HG02642 (cell line): Measurements from ENCODE around the gene TPRX1.
"Not testable (repeated sequence)": the region's sequence is repeated elsewhere in the genome, so short reads cannot be mapped to it uniquely, and the experiment has no call there.

Experiments
- ATAC-seq: cut with Tn5 transposase; IDR thresholded peaks from one replicate; pipeline ENCODE4 v1.9.1; 2021; ENCODE audit warnings: mild to moderate bottlenecking; ENCODE audit not compliant: unreplicated experiment, poor library complexity

TPRX1 gene, protein sequence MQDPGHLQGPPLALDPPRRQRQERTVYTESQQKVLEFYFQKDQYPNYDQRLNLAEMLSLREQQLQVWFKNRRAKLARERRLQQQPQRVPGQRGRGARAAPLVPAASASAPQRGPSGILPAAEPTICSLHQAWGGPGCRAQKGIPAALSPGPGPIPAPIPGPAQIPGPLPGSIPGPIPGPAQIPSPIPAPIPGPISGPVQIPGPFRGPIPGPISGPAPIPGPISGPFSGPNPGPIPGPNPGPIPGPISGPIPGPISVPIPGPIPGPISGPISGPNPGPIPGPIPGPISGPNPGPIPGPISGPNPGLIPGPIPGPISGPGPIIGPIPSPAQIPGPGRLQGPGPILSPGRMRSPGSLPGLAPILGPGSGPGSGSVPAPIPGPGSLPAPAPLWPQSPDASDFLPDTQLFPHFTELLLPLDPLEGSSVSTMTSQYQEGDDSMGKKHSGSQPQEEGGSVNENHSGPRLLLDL

DNA sequence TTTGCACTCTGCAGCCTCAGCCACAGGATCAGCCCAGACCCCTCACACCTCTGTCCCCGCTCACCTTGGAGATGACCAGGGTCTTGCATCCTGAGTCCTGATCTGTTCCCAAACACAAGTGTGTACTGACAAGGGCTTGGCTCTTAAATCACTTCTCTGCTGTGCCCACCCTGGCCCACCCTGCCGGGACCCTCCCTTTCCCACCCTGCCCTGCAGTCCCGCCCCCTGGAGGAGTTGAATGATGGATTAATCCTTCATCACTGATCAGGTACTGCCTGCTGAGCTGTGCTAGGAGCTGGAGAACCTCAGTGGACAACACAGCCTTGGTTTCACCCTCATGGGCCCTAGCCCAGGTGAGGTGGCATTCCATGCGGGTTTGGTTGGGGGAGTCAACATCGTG, at the start of gene TPRX1:
Gene TPRX1, minus strand, starts transcription at position 101 of the 400 bp plus-strand sequence. Its CDS starts 12 bp downstream, at position 89.
- not testable (repeated sequence) for ATAC-seq

DNA sequence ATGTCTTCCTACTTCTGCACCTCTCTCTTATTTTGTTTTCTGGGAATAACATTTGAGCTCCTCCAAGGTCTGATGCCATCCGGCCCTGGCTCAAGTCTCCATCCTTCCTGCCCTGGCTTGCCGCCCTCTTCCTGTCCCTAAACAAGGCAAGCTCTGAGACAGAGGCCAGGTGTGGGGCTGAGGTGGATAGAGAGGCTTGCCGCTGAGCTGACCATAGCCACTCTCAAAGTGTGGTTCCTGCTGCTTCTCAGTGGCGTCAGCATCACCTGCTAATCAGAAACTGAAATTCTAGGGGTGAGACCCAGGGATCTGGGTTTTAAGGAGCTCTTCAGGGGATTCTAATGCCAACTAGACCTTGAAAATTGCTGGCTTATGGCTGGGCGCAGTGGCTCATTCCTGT, 48.7 kb upstream of the TPRX1 start:
- no peak for ATAC-seq

DNA sequence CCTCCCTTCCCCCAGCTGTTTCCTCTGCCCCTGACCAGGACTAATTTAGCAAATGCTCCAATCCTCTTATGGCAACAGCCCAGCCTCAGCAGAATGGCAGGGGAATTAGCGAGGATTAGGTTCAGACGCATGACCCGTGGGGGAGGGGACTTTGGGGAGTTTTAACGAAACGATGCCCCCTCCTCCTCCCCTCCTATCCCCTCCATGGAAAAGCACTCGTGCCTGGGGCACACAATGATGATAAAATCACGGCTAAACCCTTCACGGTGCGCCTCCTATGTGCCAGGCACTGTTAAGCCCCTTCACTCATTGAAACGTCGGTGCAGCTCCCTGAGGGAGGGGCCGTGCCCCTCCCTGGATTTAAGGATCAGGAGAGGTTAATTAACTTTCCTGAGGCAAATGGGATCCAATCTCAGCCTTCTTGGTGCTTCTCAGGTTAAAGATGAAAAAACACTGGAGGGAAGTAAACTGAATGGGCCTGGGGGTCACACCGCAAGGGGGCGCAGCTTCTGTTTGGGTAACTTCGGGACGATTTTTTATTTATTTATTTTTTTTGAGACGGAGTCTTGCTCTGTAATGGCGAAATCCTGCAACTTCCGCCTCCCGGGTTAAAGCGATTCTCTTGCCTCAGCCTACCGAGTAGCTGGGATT, 44.6 kb upstream of the TPRX1 start:
- ATAC-seq, result no peak

DNA sequence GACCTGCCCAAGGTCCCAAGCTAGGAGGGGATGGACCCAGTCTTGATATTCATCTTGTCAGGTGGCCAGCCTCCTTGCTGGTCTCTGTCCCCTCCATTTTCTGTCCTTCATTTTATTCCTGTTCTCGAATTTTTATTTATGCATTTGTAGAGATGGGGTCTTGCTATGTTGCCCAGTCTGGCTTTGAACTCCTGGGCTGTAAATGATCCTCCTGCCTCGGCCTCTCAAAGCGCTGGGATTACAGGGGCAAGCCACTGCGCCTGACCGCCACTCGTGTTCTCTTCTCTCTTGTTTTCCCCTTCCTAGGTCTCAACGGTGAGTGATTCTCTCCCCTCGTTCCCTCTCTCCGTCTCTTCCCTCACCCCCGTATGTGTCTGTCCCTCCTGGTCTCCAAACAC, 44.1 kb upstream of the TPRX1 start:
- no peak for ATAC-seq

DNA sequence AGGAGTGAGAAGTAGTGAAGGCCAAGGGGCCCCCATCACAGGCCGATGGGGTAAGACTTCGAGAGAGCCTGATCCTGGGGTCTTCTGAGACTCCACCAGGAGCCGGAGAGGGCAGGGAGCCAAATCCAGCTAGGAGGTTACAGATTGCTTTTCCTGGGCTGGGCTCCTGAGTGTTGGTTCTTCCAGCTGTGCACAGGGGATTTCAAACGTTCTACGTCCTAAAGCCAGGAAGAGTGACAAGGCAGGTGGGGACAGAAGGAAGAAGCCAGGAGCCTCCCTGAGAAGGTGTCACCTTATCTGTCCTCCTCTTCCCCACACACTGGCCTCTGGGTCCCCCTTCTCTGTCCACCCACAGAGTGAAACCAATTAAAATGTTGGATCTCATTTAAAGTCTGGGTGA, 38.6 kb upstream of the TPRX1 start:
- ATAC-seq, result no peak

DNA sequence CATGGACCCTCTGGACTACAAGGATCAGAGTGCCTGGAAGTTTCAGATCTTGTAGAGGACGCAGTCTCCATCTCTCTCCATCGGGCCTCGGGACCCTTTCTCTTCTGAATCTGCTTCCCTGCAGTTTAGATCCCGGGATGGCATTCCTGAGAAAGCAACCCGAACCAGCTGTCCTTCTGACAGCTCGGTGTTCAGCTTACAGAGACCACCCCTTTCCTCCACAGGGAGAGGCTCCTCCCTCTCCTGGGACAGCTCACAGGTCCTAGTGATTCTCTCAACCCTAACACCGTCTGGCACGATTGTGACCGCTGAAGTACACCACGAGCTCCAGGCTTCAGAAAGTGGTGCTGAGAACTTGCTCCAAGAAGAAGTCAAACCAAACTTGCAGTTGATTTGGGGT, 35.6 kb upstream of the TPRX1 start:
- ATAC-seq, result no peak

DNA sequence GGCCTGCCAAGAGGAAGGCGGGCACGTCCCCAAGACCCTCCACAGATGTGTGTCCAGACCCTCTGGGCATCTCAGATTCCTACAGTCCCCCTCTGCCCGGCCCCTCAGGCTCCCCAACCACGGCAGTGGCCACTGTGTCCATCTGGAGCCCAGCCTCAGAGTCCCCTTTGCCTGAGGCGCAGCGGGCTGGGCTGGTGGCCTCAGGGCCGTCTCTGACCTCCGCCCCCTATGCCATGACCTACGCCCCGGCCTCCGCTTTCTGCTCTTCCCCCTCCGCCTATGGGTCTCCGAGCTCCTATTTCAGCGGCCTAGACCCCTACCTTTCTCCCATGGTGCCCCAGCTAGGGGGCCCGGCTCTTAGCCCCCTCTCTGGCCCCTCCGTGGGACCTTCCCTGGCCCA, 35.1 kb upstream of the TPRX1 start:
- no peak for ATAC-seq

DNA sequence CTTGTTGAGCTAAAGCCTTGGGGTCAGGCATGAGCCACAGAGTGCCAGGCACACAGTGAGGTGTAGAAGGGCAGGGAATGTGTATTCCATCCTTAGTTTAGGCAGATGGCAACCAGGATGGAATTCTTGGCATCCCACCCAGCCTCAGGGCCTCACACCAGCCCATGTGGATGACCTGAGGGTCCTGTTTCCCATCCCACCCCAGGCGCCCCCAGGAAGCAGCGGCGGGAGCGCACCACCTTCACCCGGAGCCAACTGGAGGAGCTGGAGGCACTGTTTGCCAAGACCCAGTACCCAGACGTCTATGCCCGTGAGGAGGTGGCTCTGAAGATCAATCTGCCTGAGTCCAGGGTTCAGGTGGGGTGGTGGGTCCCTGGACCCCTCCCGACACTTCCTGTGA, 31.7 kb upstream of the TPRX1 start:
- no peak for ATAC-seq

DNA sequence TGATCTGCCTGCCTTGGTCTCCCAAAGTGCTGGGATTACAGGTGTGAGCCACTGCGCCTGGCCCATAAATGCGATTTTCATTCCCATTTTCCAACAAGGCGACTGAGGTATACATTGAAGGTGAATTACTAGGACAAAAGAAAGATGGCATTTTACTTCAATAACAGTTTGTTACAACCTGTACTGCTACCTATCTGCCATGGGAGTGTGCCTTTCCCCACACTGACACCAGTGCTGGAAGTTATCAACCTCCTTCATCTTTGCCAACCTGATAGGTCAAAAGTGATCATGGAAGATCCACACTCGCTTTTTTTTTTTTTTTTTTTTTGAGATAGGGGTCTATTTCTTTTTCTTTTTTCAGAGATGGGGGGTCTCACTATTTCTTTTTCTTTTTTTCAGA, 28.4 kb upstream of the TPRX1 start:
- ATAC-seq, result no peak

DNA sequence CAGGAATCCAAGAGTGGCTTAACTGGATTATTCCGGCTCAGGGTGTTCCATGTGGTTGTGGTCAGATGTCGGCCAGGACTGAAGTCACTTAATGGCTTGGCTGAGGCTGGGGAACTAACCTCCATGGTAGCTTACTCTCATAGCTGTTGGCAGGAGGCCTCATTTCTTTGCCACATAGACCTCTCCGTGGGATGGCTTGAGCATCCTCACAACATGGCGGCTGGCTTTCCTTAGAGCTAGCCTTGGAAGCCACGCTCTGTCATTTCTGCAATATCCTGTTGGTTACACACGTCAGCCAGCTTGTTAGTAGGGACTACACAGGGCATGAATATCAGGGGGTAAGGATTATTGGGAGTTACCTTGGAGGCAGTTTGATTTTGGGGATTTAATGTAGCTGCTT, 22.4 kb upstream of the TPRX1 start:
- ATAC-seq, result no peak

DNA sequence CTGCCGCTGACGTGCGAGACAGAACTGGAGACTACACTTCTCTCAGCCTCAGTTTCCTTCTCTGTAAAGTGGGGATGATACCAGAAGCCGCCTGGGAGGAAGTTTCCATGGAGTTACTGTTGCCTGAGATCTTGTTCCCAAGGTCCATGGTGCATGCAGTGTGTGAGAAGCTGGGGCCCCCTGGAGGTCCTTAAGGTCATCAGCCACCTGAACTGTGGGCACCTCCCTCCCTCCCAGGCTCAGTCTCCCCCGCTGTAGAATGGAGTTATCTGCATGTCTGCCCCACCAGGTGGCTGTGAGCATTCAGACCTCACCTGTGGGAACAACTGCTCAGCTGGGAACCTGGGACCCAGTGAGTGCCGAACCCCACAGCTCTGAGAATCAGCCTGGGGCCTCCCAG, 20.0 kb upstream of the TPRX1 start:
- ATAC-seq, result no peak

DNA sequence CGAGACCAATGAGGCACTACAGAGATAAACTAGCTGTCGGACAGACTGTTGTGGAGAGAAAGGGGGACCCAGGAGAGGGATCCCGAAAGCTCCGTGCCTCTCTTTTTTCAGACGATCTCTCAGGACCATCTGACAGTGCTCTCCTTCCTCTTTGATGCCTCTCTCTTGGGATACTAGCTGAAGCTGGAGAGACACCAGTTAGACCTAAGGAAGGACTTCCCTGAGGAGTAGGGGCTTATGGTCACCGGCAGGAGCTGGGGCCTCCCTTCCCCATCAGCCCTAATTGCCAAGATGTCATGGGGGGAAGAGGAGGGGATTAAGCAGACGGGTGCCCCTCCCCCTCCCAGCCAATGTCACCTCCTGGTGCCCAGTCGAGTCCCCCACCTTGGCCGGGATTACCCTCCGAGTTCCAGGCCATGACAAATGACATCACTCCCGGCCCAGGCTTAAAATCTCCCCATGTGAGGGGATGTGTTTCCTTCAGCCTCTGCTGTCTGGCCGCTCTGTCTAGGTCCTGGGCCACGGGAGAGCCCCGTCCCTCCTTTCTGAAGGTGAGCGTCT, 17.2 kb upstream of the TPRX1 start, which contains the start of gene CRX:
Gene CRX, plus strand, starts transcription at position 478 of the 561 bp plus-strand sequence. CDS start 12,507 bp downstream, outside the sequence.
- no peak for ATAC-seq

DNA sequence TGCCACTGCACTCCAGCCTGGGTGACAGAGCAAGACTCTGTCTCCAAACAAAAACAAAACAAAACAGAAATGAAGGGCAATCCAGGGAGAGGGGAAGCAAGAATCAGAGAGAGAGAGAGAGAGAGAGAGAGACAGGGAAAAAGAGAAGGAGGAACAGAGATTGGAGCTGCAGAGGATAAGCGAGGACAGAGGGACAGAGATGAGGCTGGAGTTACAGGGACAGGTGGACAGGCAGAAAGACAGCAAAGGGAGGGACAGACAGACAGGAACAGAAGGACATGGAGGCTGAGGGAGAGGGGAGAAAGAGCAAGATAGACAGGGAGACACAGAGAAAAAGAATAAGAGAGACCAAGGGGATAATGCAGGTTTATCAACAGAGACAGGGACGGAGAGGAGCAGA, 16.1 kb upstream of the TPRX1 start:
- no peak for ATAC-seq

DNA sequence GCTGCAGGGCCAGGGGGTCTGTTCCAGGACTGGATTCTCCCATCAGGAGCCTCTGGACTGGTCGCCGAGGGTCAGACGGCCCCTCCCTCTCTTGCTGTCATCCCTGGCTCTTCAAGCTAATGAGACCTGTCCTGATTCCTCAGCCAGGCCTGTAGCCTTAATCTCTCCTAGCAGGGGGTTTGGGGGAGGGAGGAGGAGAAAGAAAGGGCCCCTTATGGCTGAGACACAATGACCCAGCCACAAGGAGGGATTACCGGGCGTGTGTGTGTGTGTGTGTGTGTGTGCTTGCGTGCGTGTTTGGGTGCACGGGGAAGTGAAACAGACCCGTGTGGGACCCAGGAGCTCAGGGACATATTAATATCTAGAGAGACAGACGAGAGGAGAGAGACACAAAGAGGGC, 15.5 kb upstream of the TPRX1 start:
- ATAC-seq, result no peak

DNA sequence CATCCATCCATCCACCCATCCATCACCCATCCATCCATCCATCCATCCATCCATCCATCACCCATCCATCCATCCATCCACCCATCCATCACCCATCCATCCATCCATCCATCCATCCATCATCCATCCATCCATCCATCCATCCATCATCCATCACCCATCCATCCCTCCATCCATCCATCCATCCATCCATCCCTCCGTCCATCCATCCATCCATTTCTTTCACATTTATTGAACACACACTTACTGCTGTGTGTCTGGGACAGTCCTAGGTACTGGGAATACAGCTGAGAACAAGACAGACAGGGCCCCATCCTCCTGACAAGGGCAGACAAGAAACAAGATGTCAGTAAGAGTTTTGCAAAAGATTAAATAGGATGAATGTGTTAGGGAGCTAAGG, 13.9 kb upstream of the TPRX1 start:
- ATAC-seq, result not testable (repeated sequence)

DNA sequence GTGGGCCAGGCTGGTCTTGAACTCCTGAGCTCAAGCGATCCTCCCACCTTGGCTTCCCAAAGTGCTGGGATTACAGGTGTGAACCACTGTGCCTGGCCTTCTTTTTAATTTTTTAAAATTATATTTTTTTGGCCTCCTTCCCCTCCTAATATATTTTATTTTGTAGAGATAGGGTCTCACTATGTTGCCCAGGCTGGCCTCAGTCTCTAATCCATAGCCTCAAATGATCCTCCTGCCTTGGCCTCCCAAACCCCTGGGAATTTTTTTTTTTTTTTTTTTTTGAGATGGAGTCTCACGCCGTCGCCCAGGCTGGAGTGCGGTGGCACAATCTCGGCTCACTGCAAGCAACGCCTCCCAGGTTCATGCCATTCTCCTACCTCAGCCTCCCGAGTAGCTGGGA, 11.9 kb upstream of the TPRX1 start:
- ATAC-seq, result not testable (repeated sequence)

DNA sequence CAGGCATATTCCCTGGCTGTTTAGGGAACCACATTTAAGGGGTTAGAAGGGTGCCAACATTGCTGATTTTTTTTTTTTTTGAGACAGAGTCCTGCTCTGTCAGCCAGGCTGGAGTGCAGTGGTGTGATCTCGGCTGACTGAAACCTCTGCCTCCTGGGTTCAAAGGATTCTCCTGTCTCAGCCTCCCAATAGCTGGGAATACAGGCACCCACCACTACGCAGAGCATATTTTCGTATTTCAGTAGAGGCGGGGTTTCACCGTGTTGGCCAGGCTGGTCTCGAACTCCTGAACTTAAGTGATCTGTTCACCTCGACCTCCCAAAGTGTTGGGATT, 9.6 kb upstream of the TPRX1 start:
- no peak for ATAC-seq

DNA sequence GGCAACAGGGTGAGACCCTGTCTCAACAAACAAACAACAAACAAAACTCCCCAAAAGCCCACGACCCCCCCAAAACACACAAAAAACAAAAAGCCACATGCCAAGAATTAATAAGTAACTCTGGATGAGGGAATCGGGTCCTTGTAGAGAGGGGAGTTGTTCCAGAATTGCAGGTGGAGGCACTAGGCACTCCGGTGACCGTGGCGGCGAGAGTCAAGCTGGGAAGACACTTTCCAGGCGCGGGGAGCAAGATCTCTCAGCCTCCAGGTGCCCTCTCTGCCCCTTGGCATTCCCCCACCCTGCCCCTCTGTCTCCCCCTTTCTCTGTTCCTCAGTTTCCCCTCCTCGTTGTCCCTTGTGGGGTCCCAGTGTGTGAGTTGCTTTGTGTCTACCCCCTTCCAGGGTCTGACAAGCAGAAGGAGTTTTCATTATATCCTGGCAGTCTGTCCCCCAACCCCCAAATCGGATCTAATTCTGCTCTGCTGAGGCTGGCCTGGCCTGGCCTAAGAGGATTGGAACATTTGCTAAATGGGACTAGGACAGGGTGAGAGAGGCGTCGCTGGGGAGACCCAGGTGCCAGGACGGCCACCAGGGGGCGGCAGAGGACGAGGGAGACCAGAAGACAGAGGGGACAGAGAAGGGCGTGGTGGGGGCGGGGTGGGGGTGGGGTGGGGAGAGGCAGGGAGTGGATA, 9.1 kb upstream of the TPRX1 start:
- no peak for ATAC-seq

DNA sequence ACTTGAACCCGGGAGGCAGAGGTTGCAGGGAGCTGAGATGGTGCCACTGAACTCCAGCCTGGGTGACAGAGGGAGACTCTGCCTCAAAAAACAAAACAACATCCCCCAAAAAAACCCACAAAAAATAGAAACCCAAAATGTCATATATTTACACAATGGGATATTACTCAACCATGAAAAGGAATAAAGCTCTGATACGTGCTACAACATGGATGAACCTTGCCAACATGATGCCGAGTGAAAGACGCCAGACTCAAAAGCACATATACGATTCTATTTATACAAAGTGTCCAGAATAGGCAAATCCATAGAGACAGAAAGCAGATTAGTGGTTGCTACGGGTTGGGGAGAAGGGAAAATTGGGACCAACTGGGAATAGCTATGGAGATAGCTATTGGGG, 2.1 kb upstream of the TPRX1 start:
- no peak for ATAC-seq

DNA sequence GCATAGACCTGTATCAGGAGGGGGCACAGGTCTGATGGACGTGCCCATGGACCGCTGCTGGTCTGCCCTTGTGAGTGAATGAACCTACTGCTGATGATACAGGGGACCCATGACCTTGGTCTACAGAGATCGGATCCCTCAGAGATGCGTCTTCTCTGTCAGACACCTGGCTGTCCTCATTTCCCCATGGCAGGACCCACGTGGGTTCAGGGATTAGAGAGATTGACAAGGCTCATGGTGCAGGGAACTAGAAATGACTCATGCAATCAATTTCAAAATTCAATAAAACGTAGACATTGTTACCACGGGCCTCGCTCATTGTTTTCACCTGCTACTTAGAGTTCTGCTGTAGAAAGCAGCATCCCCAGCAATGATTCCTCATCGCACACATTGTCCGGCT, 962 bp upstream of the TPRX1 start:
- no peak for ATAC-seq

DNA sequence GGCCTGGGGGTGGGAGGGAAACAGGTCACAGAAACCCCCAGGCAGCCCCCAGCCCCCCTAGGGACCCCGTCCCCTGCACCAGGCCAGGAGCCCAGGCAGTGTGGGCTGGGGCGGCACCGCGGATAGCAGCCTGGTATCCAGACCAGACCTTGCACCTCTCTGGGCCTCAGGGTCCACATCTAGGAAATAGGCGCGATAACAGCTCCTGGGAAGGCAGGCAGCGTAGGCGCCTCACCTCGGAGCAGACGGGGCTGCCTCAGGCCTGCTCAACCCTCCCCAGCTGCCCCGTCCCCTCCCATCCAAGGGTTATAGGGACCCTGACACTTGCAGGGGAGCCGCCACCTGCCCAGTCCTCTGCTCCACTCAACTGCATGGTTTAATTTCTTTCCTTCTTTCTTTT, 680 bp downstream of the TPRX1 start:
- ATAC-seq, result not testable (repeated sequence)
